A673 (cell line): ENCODE measurements around the gene LIMCH1. TPM values are rescaled to one million over a fixed set of nuclear protein-coding genes. Genes with fewer than 3 reads are reported as not detected.
"Not testable (repeated sequence)": the region's sequence is repeated elsewhere in the genome, so short reads cannot be mapped to it uniquely, and the experiment has no call there.

Experiments
- BruUV-seq: library from RNA; stranded (reverse); fragments of 400-500 nt; replicated peaks from 2 replicates; lab custom pipeline; 2021; lab: Mats Ljungman, UMichigan
- CTCF ChIA-PET: fragments of 300-600 bp; sonication (Branson Sonifier 250); formaldehyde crosslinking; loops from one replicate; lab custom pipeline; 2022; ENCODE audit warnings: antibody characterized with exemption; lab: Charles Lee
- POLR2A ChIA-PET: fragments of 300-600 bp; sonication (Branson Sonifier 250); formaldehyde crosslinking; loops from one replicate; lab custom pipeline; 2022; ENCODE audit warnings: antibody characterized with exemption; ENCODE audit not compliant: low non-redundant PET; lab: Charles Lee
- DNase-seq: peaks from one replicate; pipeline ENCODE4 v3.0.0-alpha.2; 2015; ENCODE audit warnings: low spot score
- H3K27ac ChIP-seq: fragments of 200-600 bp; sonication (generic); 2 replicates; pipeline ENCODE4 v1.5.1; 2016; ENCODE audit warnings: mixed run types, low read depth, mild to moderate bottlenecking, mixed read lengths, antibody characterized with exemption, low read length; ENCODE audit not compliant: poor library complexity, severe bottlenecking
- H3K27me3 ChIP-seq: fragments of 200-600 bp; sonication (generic); replicated peaks from 2 replicates; pipeline ENCODE4 v1.6.1; 2017; ENCODE audit warnings: mixed run types, low read depth, mild to moderate bottlenecking, mixed read lengths, antibody characterized with exemption, low read length; ENCODE audit not compliant: insufficient read depth, poor library complexity
- H3K36me3 ChIP-seq: fragments of 200-600 bp; sonication (generic); 2 replicates; pipeline ENCODE4 v1.6.1; 2016; ENCODE audit warnings: mixed run types, mild to moderate bottlenecking, mixed read lengths, antibody characterized with exemption, low read length; ENCODE audit not compliant: insufficient read depth, poor library complexity, severe bottlenecking
- H3K4me1 ChIP-seq: fragments of 200-600 bp; sonication (generic); 2 replicates; pipeline ENCODE4 v1.6.1; 2017; ENCODE audit warnings: mixed run types, mild to moderate bottlenecking, mixed read lengths, antibody characterized with exemption, low read length; ENCODE audit not compliant: insufficient read depth, poor library complexity, severe bottlenecking
- H3K4me3 ChIP-seq: fragments of 200-600 bp; sonication (generic); 2 replicates; pipeline ENCODE4 v1.5.1; 2016; ENCODE audit warnings: low read depth, mixed run types, mild to moderate bottlenecking, mixed read lengths, low read length; ENCODE audit not compliant: poor library complexity, severe bottlenecking
- H3K9me3 ChIP-seq: fragments of 200-600 bp; sonication (generic); 2 replicates; pipeline ENCODE4 v1.6.1; 2016; ENCODE audit warnings: mixed run types, low read depth, mild to moderate bottlenecking, mixed read lengths, antibody characterized with exemption, low read length; ENCODE audit not compliant: poor library complexity, severe bottlenecking
- EZH2 ChIP-seq: fragments of 200-600 bp; sonication (generic); IDR thresholded peaks from 2 replicates; pipeline ENCODE4 v1.6.1; 2017; ENCODE audit warnings: borderline replicate concordance, low read depth, mild to moderate bottlenecking, mixed read lengths, antibody characterized with exemption, low read length; ENCODE audit not compliant: poor library complexity, severe bottlenecking
- intact Hi-C: fragments of 100-400 bp; cut with micrococcal nuclease; formaldehyde crosslinking; loops from one replicate; pipeline ENCODE4 v1.10.0; 2022; ENCODE audit not compliant: unreplicated experiment
- total RNA-seq: library from RNA; stranded (reverse); gene quantifications from 2 replicates; pipeline ENCODE4 v1.2.3, GENCODE V29; 2021
- TF ChIP-seq, protein P1 (sequence below): fragments of 300-800, 200-600 bp; sonication (generic); conservative IDR thresholded peaks from 2 replicates; pipeline ENCODE4 v1.5.1; 2017; ENCODE audit warnings: low read depth, mild to moderate bottlenecking, antibody characterized with exemption, low read length, moderate library complexity, mixed read lengths

The LIMCH1 gene
- total RNA-seq, 1 experiment from 2014 or later = 4.0 TPM

DNA sequence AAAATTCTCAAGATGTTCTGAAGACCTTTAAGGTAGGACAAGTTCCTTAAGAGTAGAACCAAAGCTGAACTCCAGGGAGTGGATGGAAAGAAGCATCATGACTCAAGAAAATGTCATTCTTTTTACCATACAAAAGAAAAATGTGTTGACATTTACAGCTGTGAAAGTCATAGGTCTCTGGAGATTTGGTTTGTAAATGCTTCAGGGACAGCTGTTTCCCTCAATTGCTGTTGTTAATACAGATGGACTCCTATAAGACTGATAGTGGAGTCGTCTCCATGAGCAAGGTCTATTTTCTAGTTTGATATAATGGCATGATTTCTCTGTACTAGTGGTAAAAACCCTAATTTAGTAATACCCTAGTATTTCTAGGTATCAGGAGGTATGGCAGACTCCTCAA is 108.9 kb downstream of the LIMCH1 start:
- ChIA-PET POLR2A (no interaction called here), CTCF (no interaction called here)
- no peaks in the 10 kb centered on the region for H3K36me3 ChIP-seq
- peaks cover 6% of the 10 kb centered on the region for H3K4me1 ChIP-seq
- no TSS peak for BruUV-seq
- H3K27me3 ChIP-seq = peaks cover 26% of the 10 kb centered on the region
- no peaks in the 10 kb centered on the region for H3K9me3 ChIP-seq
- no peak overlapping the region for H3K4me3 ChIP-seq
- no peak overlapping the region for H3K27ac ChIP-seq
- TF ChIP-seq EZH2 = no peak
- TF ChIP-seq, protein P1, sequence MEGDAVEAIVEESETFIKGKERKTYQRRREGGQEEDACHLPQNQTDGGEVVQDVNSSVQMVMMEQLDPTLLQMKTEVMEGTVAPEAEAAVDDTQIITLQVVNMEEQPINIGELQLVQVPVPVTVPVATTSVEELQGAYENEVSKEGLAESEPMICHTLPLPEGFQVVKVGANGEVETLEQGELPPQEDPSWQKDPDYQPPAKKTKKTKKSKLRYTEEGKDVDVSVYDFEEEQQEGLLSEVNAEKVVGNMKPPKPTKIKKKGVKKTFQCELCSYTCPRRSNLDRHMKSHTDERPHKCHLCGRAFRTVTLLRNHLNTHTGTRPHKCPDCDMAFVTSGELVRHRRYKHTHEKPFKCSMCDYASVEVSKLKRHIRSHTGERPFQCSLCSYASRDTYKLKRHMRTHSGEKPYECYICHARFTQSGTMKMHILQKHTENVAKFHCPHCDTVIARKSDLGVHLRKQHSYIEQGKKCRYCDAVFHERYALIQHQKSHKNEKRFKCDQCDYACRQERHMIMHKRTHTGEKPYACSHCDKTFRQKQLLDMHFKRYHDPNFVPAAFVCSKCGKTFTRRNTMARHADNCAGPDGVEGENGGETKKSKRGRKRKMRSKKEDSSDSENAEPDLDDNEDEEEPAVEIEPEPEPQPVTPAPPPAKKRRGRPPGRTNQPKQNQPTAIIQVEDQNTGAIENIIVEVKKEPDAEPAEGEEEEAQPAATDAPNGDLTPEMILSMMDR = no peak
- no peak for DNase-seq
- intact Hi-C loops = no loop called here

DNA sequence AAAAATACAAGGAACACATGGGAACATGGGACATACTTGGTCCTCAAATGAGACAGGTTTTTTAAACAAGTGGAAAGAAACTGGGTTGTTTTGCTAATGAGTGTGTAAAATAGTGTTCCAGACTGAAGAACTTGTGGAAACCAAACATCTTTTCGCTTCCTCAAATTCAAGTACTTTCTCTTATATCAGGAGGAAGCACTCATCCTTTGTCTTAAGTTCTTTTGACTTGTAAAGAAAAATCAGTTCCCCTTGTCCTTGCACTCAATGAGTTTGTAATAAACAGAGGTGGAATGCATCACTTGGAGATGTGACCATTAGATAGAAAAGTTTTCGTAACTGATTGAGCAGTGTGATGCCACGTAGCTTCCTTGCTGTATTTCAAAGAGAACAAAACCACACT is 109.4 kb downstream of the LIMCH1 start:
- ChIA-PET POLR2A (no interaction called here), CTCF (no interaction called here)
- no peak overlapping the region for H3K4me3 ChIP-seq
- no peak for TF ChIP-seq EZH2
- TF ChIP-seq, protein P1 = no peak
- no peaks in the 10 kb centered on the region for H3K9me3 ChIP-seq
- no TSS peak for BruUV-seq
- H3K36me3 ChIP-seq = no peaks in the 10 kb centered on the region
- H3K4me1 ChIP-seq = peaks cover 6% of the 10 kb centered on the region
- no peak for DNase-seq
- H3K27me3 ChIP-seq = peaks cover 26% of the 10 kb centered on the region
- H3K27ac ChIP-seq = no peak overlapping the region
- intact Hi-C loops = no loop called here

GRCh38 chr4:41651150-41651549 is 113.2 kb downstream of the LIMCH1 start:
- H3K4me1 ChIP-seq, intact Hi-C loops: not testable (repeated sequence)

DNA sequence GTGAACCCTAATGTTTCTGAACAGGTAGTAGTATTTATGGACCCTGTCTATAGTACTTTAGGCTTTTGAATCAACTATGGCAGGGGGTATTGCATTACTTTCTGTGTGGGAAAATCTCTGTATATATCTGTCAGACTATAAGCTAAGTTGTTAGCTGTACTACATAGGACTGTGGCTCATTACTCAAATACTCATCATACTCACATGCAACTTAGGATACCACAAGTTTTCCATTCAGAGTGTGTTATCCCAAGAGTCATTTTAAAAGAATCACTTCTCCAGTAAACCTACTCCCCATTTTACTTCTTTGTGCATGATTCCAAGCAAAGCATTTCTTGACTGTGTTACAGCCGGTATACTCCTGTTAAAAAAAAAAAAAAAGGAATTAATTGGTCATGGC is 115.0 kb downstream of the LIMCH1 start:
- Histone ChIP-seq H3K4me1 (no peaks in the 10 kb centered on the region), H3K27ac (no peak overlapping the region), H3K36me3 (no peaks in the 10 kb centered on the region), H3K27me3 (no peaks in the 10 kb centered on the region), H3K4me3 (no peak overlapping the region), H3K9me3 (no peaks in the 10 kb centered on the region)
- no peak for DNase-seq
- no TSS peak for BruUV-seq
- CTCF ChIA-PET = no interaction called here
- intact Hi-C loops = no loop called here
- TF ChIP-seq EZH2 = no peak
- TF ChIP-seq, protein P1 = no peak
- POLR2A ChIA-PET = no interaction called here

More at GRCh38 chr4:41651150-41651549, 113.2 kb downstream of the LIMCH1 start:
- CTCF ChIA-PET, POLR2A ChIA-PET, H3K27me3 ChIP-seq, H3K36me3 ChIP-seq, H3K9me3 ChIP-seq, BruUV-seq, DNase-seq, H3K27ac ChIP-seq, H3K4me3 ChIP-seq: not testable (repeated sequence)
